ENCODE data around the gene PRR5L. TPM values are rescaled to one million over a fixed set of nuclear protein-coding genes. Genes with fewer than 3 reads are reported as not detected.
"Not testable (repeated sequence)": the region's sequence is repeated elsewhere in the genome, so short reads cannot be mapped to it uniquely, and the experiment has no call there.

PRR5L gene
- total RNA-seq, 2 donors from 2014 or later = 6.4 to 12.2 TPM

GRCh38 chr11:36467012-36467411 is 170.9 kb downstream of the PRR5L start:
- intact Hi-C loops (cut with DNase I) = no loop called here
- DNase-seq (ENCODE audit: low spot score) = no peak

GRCh38 chr11:36467916-36468315 is 171.8 kb downstream of the PRR5L start:
- intact Hi-C loops (cut with DNase I) = no loop called here
- DNase-seq (ENCODE audit: low spot score) = no peak

GRCh38 chr11:36469063-36469462 is 173.0 kb downstream of the PRR5L start:
- no peak for DNase-seq (ENCODE audit: low spot score)
- intact Hi-C loops (cut with DNase I) = no loop called here

DNA sequence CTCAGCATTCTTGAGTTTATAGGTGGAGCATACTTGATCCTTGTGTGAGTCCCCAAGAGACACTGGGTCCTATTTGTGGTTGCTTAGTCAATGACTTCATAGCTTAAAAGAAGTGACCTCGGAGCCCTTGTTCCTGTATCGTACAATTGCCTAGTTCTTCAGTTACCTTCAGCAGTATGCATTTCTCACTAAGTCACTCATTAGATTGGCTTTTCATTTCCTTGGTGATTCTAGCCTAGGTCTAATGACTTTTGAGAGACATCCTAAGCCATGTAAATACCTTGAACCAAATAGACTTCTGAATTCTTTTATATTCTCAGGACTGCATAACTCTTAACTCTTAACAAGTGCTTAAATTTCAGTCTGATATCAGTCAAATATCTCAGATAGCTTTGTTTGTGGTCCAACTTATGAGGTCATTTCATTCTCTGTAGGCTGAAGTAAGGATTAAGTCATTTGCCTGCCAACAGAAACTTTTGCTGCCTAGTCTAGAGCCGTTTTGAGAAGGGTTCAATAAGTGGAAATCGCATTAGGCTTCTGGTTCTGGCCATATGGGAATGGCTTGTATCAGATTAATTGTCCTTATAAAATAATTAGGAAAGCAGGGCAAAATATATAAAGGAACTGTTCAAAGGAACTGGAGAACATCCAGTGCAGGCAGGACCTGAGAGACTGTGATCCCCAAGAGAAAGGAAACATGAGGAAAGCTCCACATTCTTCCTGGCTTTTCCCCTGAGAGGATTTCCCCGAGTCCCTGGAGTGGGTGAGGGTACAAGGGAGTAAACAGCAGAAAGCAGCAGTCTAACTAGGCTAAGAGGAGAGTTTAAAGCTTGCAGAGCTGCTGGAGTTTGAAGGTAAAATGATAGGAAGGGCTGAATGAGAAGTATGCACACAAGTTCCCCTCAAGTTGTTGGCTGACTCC is 174.1 kb downstream of the PRR5L start:
- DNase-seq (ENCODE audit: low spot score) = no peak
- intact Hi-C loops (cut with DNase I) = loop anchor here in 1 of 2 donors (10.0 kb wide), 1 partner anchor 175 kb away; the partner anchor contains the start of gene PRR5L

DNA sequence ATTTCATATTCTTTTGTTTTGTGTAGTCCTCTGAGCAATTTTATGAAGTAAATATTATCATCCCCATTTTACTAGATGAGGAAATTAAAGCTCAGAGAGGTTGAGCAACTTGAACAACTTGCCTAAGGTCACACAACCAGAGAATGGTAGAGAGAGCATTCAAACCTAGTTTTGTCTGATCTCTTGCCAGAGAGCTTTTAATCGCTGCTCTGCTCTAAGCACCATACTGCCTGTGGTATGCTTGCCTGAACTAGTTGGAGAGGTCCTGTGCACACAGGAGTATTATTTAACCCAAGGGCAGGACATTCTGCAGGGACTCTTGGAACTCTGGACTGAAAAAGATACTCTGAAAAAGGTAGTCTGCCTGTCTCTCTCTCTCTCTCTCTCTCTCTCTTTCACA is 175.5 kb downstream of the PRR5L start:
- intact Hi-C loops (cut with DNase I) = loop anchor here in 1 of 2 donors (10.0 kb wide), 1 partner anchor 177 kb away; the partner anchor contains the start of gene PRR5L
- no peak for DNase-seq (ENCODE audit: low spot score)

DNA sequence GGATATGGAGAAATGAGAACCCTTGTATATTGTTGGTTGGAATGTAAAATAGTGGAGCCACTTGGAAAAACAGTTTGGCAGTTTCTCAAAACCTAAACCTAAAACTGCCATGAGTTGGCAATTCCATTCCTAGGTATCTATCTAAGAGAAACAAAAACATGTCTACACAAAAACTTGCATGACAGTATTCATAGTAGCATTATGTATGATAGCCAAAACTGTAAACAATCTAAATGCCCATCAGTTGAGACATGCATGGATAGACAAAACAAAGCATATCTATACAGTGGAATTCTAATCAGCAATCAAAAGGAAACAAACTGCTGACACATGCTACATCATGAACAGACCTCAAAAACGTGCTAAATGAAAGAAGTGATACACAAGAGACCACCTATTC is 179.1 kb downstream of the PRR5L start:
- intact Hi-C loops (cut with DNase I) = loop anchor here in 1 of 2 donors (10.0 kb wide), 1 partner anchor 180 kb away; the partner anchor contains the start of gene PRR5L
- no peak for DNase-seq (ENCODE audit: low spot score)

- intact Hi-C loops (cut with DNase I) = loop anchor here in 1 of 2 donors (10.0 kb wide), 1 partner anchor 184 kb away; the partner anchor contains the start of gene PRR5L
- no peak for DNase-seq (ENCODE audit: low spot score)
These were observed 182.7 kb downstream of the PRR5L start for GRCh38 chr11:36478700-36479329.

DNA sequence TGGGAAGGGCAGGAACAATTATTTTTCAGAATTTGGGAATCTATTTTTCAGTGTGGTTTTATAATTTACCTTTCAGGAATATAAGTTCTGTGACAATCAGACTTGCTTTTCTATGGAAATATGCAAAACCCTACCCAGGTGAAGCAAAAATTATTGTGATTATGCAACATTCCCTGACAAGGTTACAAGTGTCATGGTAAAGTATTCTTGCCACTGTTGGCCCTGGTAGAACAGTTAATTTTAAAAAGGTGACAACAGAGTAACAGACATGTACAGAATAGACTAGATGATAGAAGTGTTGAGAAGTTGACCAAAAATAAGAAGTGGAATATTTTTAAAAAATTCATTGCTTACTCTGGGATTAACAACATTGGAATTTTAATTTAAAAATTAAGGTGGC is 184.7 kb downstream of the PRR5L start:
- DNase-seq (ENCODE audit: low spot score) = no peak
- intact Hi-C loops (cut with DNase I) = no loop called here

DNA sequence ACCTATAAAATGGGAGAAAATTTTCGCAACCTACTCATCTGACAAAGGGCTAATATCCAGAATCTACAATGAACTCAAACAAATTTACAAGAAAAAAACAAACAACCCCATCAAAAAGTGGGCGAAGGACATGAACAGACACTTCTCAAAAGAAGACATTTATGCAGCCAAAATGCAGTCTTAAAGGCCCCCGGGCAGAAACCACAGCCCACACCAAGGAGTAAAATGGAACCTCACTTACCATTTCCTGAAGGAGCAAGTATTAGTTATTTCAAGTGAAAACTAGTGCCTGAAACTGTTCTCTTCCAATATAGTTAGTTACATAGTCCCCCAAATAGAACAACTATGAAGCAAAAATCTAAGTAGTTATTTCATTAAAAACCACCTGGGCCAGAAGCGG is 187.0 kb downstream of the PRR5L start:
- DNase-seq (ENCODE audit: low spot score); intact Hi-C loops (cut with DNase I): not testable (repeated sequence)

DNA sequence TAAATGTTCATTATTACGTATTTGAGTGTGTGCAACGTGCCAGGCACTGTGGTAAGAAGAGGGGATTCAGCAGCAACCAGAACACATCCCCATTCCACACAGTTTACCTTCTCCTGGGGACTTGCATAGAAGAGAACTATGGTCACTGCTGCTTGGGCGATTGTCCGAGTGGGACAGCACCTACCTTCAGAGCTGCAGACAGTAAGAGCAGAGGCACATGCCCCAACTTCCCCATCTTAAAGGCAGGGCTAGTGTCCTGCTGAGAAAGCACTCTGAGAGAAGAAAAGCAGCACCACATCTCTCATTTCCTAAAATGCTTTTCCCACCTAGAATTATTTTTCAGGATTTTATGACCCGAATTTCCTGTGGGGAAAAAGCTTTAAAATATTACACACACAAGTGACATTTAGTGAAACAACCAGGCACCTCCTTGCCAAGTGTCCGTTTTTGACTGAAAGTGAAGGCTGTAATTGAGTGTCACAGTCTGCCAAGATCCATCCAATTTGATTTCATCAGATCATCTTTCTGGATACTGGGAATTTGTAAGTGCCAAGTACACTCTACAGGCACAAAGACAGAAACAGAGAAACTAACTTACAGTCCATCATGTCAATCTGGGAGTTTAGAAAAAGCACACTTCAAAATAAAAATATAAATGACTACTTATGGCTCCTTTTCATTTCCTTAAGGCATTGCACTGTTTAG is 189.4 kb downstream of the PRR5L start:
- intact Hi-C loops (cut with DNase I) = no loop called here

DNA sequence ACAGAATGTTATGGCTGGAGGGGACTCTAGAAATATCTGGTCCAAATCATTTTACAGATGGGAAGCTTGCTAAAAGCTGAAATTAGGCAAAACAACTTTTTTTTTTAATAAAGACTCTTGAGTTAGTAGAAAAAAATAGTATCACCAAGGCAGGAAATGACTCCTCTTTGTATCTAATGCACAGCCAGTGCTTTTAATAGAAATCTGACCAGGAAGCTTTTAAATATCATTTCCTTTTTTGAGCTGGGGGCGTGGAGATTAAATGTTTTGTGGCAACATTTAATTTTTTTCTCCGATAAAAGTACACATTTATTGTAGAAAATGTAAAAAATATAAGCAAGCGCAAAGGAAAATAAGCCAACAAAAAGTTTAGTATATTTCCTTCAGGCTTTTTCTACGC is 191.5 kb downstream of the PRR5L start:
- no peak for DNase-seq (ENCODE audit: low spot score)
- intact Hi-C loops (cut with DNase I) = no loop called here

More for the DNA sequence above, 189.4 kb downstream of the PRR5L start:
- DNase-seq (ENCODE audit: low spot score) = no peak

- no peak for DNase-seq (ENCODE audit: low spot score)
- intact Hi-C loops (cut with DNase I) = no loop called here
These were observed 192.0 kb downstream of the PRR5L start for GRCh38 chr11:36488096-36488495.

GRCh38 chr11:36490026-36490806 is 194.1 kb downstream of the PRR5L start:
- intact Hi-C loops (cut with DNase I) = loop anchor here in 1 of 2 donors (5.0 kb wide), 1 partner anchor 203 kb away; the partner anchor contains the start of gene COMMD9
- DNase-seq (ENCODE audit: low spot score) = no peak

DNA sequence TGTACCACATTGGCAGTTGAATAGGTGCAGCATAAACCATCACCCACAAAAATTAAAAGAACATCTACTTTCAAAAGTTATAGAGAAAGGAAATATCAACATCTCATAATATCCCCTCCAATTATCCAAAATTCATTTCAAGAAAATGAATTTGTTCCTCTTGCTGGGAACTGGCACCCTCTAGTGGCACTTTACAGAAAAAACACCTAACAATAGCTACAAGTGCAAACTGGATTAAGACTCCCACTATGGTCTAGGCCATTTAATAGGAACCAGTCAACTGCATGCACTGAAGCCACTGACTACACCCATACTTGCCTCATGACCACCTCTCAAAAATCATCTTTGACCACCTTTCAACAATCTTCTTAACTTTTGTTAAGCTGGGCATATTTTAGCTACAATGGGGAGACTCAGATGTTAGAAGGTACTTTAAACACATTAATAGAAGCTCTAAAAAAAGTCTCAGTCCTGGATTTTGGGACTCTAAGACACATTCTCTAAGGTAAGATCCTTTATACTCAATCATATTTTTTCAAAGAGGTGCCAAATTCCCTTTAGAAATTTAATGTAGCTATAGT is 196.7 kb downstream of the PRR5L start:
- intact Hi-C loops (cut with DNase I) = loop anchor here in 1 of 2 donors (5.0 kb wide), 1 partner anchor 206 kb away; the partner anchor contains the start of gene COMMD9
- DNase-seq (ENCODE audit: low spot score) = no peak

GRCh38 chr11:36493332-36493731 is 197.2 kb downstream of the PRR5L start:
- intact Hi-C loops (cut with DNase I) = loop anchor here in 1 of 2 donors (5.0 kb wide), 1 partner anchor 206 kb away; the partner anchor contains the start of gene COMMD9
- no peak for DNase-seq (ENCODE audit: low spot score)

- intact Hi-C loops (cut with DNase I) = no loop called here
- no peak for DNase-seq (ENCODE audit: low spot score)
These were observed 202.6 kb downstream of the PRR5L start for GRCh38 chr11:36498721-36499120.

GRCh38 chr11:36499315-36499714 is 203.2 kb downstream of the PRR5L start:
- DNase-seq (ENCODE audit: low spot score) = no peak
- intact Hi-C loops (cut with DNase I) = no loop called here

GRCh38 chr11:36500315-36500721 is 204.2 kb downstream of the PRR5L start:
- no peak for DNase-seq (ENCODE audit: low spot score)
- intact Hi-C loops (cut with DNase I) = no loop called here

Measured in posterior vena cava (tissue), 2 donors.